Skin epidermis (tissue), 12 donors: ENCODE measurements around the gene ETDB.
"Not testable (repeated sequence)": the region's sequence is repeated elsewhere in the genome, so short reads cannot be mapped to it uniquely, and the experiment has no call there.

ENCODE experiments used
- H3K27ac ChIP-seq, 21 experiments: fragments of 200-600 bp; sonication (generic) in 11 of 21; one replicate each; pipeline ENCODE4 v1.5.0; 2020; ENCODE audit warnings: mild to moderate bottlenecking in 3 of 21, inconsistent platforms in 2 of 21, moderate library complexity in 2 of 21
- H3K4me3 ChIP-seq, 7 experiments: fragments of 200-600 bp; sonication (generic) in 2 of 7; one replicate each; pipeline ENCODE4 v1.5.0; 2020; ENCODE audit warnings: inconsistent platforms in 2 of 7, mild to moderate bottlenecking in 2 of 7, moderate library complexity in 1 of 7

The ETDB gene

DNA sequence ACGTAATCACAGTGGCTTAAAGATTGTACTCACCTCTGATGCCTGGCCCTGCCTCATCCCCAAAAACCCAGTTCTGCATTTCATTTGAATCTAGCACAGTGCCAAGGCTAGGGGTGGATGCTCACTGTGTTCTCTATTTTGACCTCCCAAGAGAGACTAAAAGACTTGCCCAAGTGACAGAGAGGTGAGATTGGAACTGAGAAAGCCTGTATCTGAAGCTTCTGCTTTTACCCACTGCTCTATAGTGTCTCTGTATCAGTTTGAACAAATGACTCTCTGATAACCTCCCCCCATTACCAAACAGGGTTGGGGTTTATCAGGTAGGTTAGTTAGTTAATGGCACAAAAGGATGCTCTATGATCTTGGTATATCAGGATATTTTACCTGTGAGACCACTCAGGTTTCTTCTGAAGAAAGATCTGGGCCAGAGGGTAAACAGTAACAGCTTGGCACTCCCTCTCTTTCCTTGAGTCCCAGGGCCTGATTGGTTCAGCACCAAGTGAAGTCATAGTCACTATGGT is at the start of gene ETDB:
Gene ETDB (minus strand): TSS at position 471 of the 521 bp plus-strand sequence. CDS start 1,265 bp downstream, outside the sequence.
- not testable (repeated sequence) for H3K27ac ChIP-seq, H3K4me3 ChIP-seq

DNA sequence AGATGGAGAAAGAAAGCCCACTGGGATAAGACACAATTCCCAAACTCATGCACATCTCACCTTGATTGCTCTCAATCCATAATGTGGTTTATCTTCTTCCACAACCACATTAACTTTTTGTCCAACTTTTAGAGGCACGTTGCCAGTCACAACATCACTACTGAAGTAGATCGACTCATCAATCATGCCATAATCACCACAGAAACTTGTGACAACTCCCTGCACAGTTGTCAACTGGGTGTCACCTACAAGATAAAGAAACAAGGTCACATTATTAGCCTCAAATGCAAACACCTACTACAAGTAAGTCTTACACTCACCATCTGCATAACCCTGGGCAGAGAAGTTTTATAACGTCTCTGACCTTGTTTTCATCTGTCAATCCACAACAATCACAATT is 49.2 kb upstream of the ETDB start:
- not testable (repeated sequence) for H3K4me3 ChIP-seq, H3K27ac ChIP-seq

DNA sequence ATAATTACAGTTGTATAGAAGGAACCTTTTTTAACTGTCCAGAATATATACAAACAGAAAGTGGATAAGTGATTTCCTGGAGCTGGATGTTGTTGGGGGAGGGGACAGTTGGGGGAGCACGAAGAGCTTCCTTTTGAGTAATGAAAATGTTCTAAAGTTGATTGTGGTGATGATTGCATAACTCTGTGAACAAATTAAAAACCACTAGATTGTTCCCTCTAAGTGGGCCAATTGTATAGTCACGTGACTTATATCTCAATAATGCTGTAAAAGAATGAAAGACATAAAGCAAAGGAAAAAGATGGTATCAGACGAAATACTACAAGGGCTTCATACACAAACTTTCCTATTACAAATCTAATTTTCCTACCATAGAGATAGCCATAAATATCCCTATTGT is 48.2 kb upstream of the ETDB start:
- no peak overlapping the region for H3K27ac ChIP-seq
- H3K4me3 ChIP-seq, result no peak overlapping the region

GRCh38 chrX:135154688-135155087 is 34.4 kb upstream of the ETDB start:
- not testable (repeated sequence) for H3K27ac ChIP-seq, H3K4me3 ChIP-seq

DNA sequence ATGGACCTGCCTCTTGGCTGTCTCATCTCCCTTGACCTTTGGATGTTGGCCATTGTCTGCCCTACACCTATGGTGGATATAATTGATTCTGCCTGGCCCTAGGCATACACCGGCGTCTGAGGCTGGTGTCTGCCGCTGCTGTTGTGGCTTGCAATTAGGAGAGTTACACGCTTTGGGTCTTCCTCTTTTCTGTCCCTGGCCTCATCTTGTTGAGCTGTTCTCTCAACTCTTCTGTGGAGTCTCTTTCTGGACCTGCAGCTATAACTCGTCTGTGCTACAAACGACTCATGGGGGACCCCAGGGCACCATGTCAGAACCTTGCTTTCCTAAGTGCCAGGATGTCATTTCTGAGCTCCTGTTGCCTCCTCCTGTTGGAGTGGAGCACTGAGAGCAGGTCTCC is 5.8 kb upstream of the ETDB start:
- H3K27ac ChIP-seq, H3K4me3 ChIP-seq: not testable (repeated sequence)

- H3K27ac ChIP-seq, H3K4me3 ChIP-seq: not testable (repeated sequence)
Observed at GRCh38 chrX:135116064-135116463, 4.3 kb downstream of the ETDB start.

GRCh38 chrX:135114392-135114791 is 5.9 kb downstream of the ETDB start:
- no peak overlapping the region for H3K27ac ChIP-seq
- no peak overlapping the region for H3K4me3 ChIP-seq

GRCh38 chrX:135112743-135113142 is 7.6 kb downstream of the ETDB start:
- H3K27ac ChIP-seq, result no peak overlapping the region

GRCh38 chrX:135112096-135112729 is 8.1 kb downstream of the ETDB start:
- Histone ChIP-seq H3K27ac (no peak overlapping the region), H3K4me3 (no peak overlapping the region)

More at GRCh38 chrX:135112743-135113142, 7.6 kb downstream of the ETDB start:
- no peak overlapping the region for H3K4me3 ChIP-seq

- H3K27ac ChIP-seq, result no peak overlapping the region
- no peak overlapping the region for H3K4me3 ChIP-seq
Observed at GRCh38 chrX:135109554-135109953, 10.8 kb downstream of the ETDB start.

DNA sequence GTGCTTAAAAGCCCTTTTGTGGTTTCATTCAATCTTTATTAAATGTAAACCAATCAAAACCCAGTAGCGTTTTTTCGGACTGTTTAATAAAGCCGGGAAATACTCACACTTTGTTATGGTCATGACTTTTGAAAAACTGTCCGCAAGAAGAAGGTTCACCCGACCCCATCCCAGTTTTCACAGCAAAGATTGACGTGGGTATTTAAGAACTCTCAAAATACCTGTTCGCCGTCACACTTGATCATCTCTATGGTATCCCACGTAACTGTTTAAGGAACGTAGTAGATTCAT is 20.9 kb downstream of the ETDB start:
- H3K4me3 ChIP-seq, result no peak overlapping the region

DNA sequence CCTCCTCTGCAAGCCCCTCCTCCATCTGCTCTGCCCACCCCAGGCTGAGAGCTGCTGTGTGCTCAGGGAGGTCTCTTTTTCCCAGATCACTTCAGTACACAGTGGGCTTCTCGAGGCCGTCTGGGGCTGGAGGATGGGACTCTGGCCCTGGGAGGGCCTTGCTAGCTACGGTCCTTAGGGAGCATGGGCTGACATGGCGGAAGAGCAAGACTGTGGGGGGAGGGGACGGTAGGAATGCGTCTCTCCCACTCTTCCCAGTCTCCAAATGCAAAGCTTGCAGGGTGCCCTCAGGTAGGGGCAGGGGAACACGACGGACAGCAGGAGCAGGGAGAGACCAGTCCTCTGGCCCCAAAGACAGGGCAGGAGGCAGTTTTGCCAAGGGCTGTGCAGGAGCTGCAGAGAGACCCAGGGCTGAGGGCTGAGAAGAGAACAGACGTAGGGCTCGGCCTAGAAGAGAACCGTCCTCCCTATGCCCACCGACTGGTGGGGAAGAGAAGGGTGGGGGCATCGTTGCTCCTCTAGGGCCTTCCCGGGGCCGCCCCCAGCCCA is 23.1 kb downstream of the ETDB start:
- H3K27ac ChIP-seq, result not testable (repeated sequence)
- peak overlapping the region in 6 of 7 experiments; percentile 38 to 58 (median 48) for H3K4me3 ChIP-seq

More for the DNA sequence above, 20.9 kb downstream of the ETDB start:
- H3K27ac ChIP-seq, result no peak overlapping the region

GRCh38 chrX:135095715-135096114 is 24.6 kb downstream of the ETDB start:
- Histone ChIP-seq H3K27ac (no peak overlapping the region), H3K4me3 (no peak overlapping the region)

DNA sequence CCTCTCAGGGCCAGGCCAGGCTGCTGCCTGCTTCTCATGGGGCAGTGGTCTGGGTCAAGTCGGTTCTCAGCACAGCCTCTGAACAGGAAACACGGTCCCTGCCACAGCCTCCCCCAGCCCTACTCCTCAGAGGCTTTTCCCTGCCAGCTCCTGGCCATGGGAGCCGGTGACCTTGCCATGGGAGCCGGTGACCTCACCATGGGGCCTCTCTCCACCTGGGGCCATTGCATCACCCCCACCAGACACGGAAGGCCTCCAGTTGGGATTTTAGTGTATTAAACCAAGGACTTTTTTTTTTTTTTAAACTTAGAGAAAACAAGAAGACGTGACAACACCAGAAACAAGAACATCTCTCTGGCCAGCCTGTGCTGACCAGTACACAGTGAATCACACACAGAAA is 25.6 kb downstream of the ETDB start:
- no peak overlapping the region for H3K27ac ChIP-seq
- no peak overlapping the region for H3K4me3 ChIP-seq

GRCh38 chrX:135089126-135089525 is 31.2 kb downstream of the ETDB start:
- Histone ChIP-seq H3K27ac (no peak overlapping the region), H3K4me3 (no peak overlapping the region)

- Histone ChIP-seq H3K4me3 (no peak overlapping the region), H3K27ac (no peak overlapping the region)
Observed at GRCh38 chrX:135087867-135088266, 32.5 kb downstream of the ETDB start.

- H3K27ac ChIP-seq, result no peak overlapping the region
- no peak overlapping the region for H3K4me3 ChIP-seq
Observed at GRCh38 chrX:135086197-135086854, 34.0 kb downstream of the ETDB start.

GRCh38 chrX:135081693-135082404 is 38.5 kb downstream of the ETDB start:
- Histone ChIP-seq H3K4me3 (no peak overlapping the region), H3K27ac (no peak overlapping the region)
